Measurements from ENCODE around the gene CST2.
"Not testable (repeated sequence)": the region's sequence is repeated elsewhere in the genome, so short reads cannot be mapped to it uniquely, and the experiment has no call there.

CST2 gene

GRCh38 chr20:23800865-23801264 is 25.7 kb downstream of the CST2 start:
- no peak for DNase-seq

- DNase-seq: not testable (repeated sequence)
Observed at GRCh38 chr20:23799216-23799847, 27.2 kb downstream of the CST2 start.

- DNase-seq: no peak
Observed at GRCh38 chr20:23795526-23795925, 31.0 kb downstream of the CST2 start.

GRCh38 chr20:23794841-23795240 is 31.7 kb downstream of the CST2 start:
- no peak for DNase-seq

GRCh38 chr20:23794065-23794464 is 32.5 kb downstream of the CST2 start:
- no peak for DNase-seq

- DNase-seq: no peak
Observed at GRCh38 chr20:23783447-23783846, 43.1 kb downstream of the CST2 start.

- DNase-seq: no peak
Observed at GRCh38 chr20:23782366-23782983, 44.1 kb downstream of the CST2 start.

- DNase-seq: not testable (repeated sequence)
Observed at GRCh38 chr20:23778676-23779075, 47.9 kb downstream of the CST2 start.

- not testable (repeated sequence) for DNase-seq
Observed at GRCh38 chr20:23777380-23777779, 49.1 kb downstream of the CST2 start.

GRCh38 chr20:23776067-23776771 is 50.3 kb downstream of the CST2 start:
- DNase-seq: no peak

GRCh38 chr20:23774081-23774480 is 52.4 kb downstream of the CST2 start:
- DNase-seq: no peak
